Measurements from ENCODE around the gene MTHFD1L.
"Not testable (repeated sequence)": the region's sequence is repeated elsewhere in the genome, so short reads cannot be mapped to it uniquely, and the experiment has no call there.

The MTHFD1L gene

DNA sequence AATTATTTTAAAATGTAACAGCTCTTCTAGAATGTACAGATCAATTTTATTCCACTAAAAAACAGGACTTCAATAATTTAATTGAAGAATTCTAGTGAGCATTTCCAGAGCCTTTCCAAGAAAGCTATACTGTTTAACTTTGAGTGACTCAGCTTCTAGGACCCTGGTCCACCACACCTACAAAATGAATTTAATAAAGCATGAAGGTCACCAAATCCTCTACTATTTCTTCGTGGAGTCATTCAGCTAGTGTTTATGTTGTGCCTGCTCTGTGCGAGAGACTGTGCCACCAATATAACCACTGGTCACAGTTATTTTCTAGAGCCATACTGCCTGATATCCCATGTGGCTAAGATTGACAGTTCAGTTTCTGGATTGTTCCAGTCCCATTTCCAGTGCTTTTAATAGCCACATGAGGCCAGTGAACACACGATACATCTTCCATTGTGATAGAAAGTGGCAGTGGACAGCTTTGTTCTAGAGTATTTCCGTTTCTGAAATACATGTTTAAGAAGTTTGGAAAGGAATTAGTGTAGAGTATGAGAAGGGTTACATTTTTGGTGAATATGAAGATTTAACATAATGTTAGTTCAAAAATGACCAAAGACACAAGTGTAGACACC is 160.7 kb downstream of the MTHFD1L start:
- no peaks in the 10 kb centered on the region for H3K79me2 ChIP-seq (ENCODE audit: control insufficient read depth, insufficient read depth, low read length, unreplicated experiment)
- H2AFZ ChIP-seq (ENCODE audit: low read length, unreplicated experiment), result no peak overlapping the region
- H3K4me3 ChIP-seq (ENCODE audit: low read depth, low read length), result no peak overlapping the region
- H3K27me3 ChIP-seq (ENCODE audit: insufficient read depth, low read length), result no peaks in the 10 kb centered on the region
- H3K27ac ChIP-seq (ENCODE audit: low read depth, low read length), result no peak overlapping the region
- H3K4me1 ChIP-seq (ENCODE audit: control insufficient read depth, insufficient read depth, low read length, unreplicated experiment), result peaks cover 14% of the 10 kb centered on the region
- peaks cover 16% of the 10 kb centered on the region; the same call in 1 of the 2 replicates for H3K36me3 ChIP-seq (ENCODE audit: insufficient read depth, low read length)

GRCh38 chr6:151027295-151027747 is 161.8 kb downstream of the MTHFD1L start:
- H3K4me3 ChIP-seq (ENCODE audit: low read depth, low read length), result no peak overlapping the region
- H3K79me2 ChIP-seq (ENCODE audit: control insufficient read depth, insufficient read depth, low read length, unreplicated experiment), result no peaks in the 10 kb centered on the region
- no peaks in the 10 kb centered on the region for H3K27me3 ChIP-seq (ENCODE audit: insufficient read depth, low read length)
- H3K4me1 ChIP-seq (ENCODE audit: control insufficient read depth, insufficient read depth, low read length, unreplicated experiment), result peaks cover 5% of the 10 kb centered on the region
- H2AFZ ChIP-seq (ENCODE audit: low read length, unreplicated experiment), result no peak overlapping the region
- H3K27ac ChIP-seq (ENCODE audit: low read depth, low read length), result no peak overlapping the region
- H3K36me3 ChIP-seq (ENCODE audit: insufficient read depth, low read length), result peaks cover 16% of the 10 kb centered on the region; the same call in 1 of the 2 replicates

GRCh38 chr6:151027936-151028838 is 162.7 kb downstream of the MTHFD1L start:
- no peaks in the 10 kb centered on the region for H3K79me2 ChIP-seq (ENCODE audit: control insufficient read depth, insufficient read depth, low read length, unreplicated experiment)
- H3K4me1 ChIP-seq (ENCODE audit: control insufficient read depth, insufficient read depth, low read length, unreplicated experiment), result no peaks in the 10 kb centered on the region
- no peak overlapping the region for H3K4me3 ChIP-seq (ENCODE audit: low read depth, low read length)
- no peak overlapping the region for H3K27ac ChIP-seq (ENCODE audit: low read depth, low read length)
- H3K27me3 ChIP-seq (ENCODE audit: insufficient read depth, low read length), result no peaks in the 10 kb centered on the region
- no peak overlapping the region for H2AFZ ChIP-seq (ENCODE audit: low read length, unreplicated experiment)
- H3K36me3 ChIP-seq (ENCODE audit: insufficient read depth, low read length), result peaks cover 16% of the 10 kb centered on the region; the same call in 1 of the 2 replicates

DNA sequence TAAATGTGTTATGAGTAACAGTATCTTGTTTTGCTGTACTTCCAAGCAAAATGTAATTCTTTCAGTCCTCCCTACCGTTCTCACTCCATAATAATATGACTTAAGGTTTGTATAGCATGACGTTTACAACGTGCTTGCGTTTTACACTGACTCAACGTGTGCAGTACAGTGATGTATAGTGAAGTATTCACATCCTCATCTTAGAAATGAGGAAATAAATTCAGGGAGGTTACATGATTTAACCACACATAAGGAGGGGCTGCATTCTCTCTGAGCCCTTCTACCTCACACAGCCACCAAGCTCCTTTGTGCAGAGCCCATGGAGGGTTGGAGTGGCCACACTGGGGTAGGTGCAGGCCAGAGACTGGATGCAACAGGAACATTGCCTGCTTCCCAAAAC is 164.5 kb downstream of the MTHFD1L start:
- Histone ChIP-seq H3K27me3 (ENCODE audit: insufficient read depth, low read length) (no peaks in the 10 kb centered on the region), H3K36me3 (ENCODE audit: insufficient read depth, low read length) (peaks cover 16% of the 10 kb centered on the region; the same call in 1 of the 2 replicates)

DNA sequence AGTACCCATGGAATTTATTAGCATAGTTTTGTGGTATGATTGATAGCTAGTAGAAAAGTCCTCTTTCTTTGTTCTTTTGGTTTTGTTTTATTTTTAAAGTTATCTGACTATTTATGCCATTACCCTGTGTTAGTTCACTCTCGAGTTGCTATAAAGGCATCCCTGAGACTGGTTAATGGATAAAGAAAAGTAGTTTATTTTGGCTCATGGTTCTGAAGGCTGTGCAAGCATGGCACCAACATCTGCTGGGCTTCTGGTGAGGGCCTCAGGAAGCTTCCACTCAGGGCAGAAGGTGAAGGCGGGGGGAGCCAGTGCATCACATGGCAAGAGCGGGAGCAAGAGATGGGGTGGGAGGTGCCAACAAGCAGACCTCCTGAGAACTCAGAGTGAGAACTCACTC is 166.5 kb downstream of the MTHFD1L start:
- peaks cover 12% of the 10 kb centered on the region; the same call in 1 of the 2 replicates for H3K36me3 ChIP-seq (ENCODE audit: insufficient read depth, low read length)
- no peaks in the 10 kb centered on the region for H3K27me3 ChIP-seq (ENCODE audit: insufficient read depth, low read length)
- peaks cover 17% of the 10 kb centered on the region for H3K4me1 ChIP-seq (ENCODE audit: control insufficient read depth, insufficient read depth, low read length, unreplicated experiment)
- no peak overlapping the region for H2AFZ ChIP-seq (ENCODE audit: low read length, unreplicated experiment)
- H3K4me3 ChIP-seq (ENCODE audit: low read depth, low read length), result no peak overlapping the region
- no peaks in the 10 kb centered on the region for H3K79me2 ChIP-seq (ENCODE audit: control insufficient read depth, insufficient read depth, low read length, unreplicated experiment)
- no peak overlapping the region for H3K27ac ChIP-seq (ENCODE audit: low read depth, low read length)

More for the DNA sequence above, 164.5 kb downstream of the MTHFD1L start:
- no peak overlapping the region for H3K4me3 ChIP-seq (ENCODE audit: low read depth, low read length)
- H2AFZ ChIP-seq (ENCODE audit: low read length, unreplicated experiment), result no peak overlapping the region
- H3K79me2 ChIP-seq (ENCODE audit: control insufficient read depth, insufficient read depth, low read length, unreplicated experiment), result no peaks in the 10 kb centered on the region
- no peak overlapping the region for H3K27ac ChIP-seq (ENCODE audit: low read depth, low read length)
- H3K4me1 ChIP-seq (ENCODE audit: control insufficient read depth, insufficient read depth, low read length, unreplicated experiment), result no peaks in the 10 kb centered on the region

GRCh38 chr6:151034825-151035781 is 169.6 kb downstream of the MTHFD1L start:
- Histone ChIP-seq H3K4me1 (ENCODE audit: control insufficient read depth, insufficient read depth, low read length, unreplicated experiment) (peaks cover 32% of the 10 kb centered on the region), H3K27me3 (ENCODE audit: insufficient read depth, low read length) (no peaks in the 10 kb centered on the region), H3K79me2 (ENCODE audit: control insufficient read depth, insufficient read depth, low read length, unreplicated experiment) (peaks cover 2% of the 10 kb centered on the region), H3K36me3 (ENCODE audit: insufficient read depth, low read length) (peaks cover 18% of the 10 kb centered on the region), H3K4me3 (ENCODE audit: low read depth, low read length) (no peak overlapping the region), H3K27ac (ENCODE audit: low read depth, low read length) (peak overlapping the region; percentile 100), H2AFZ (ENCODE audit: low read length, unreplicated experiment) (no peak overlapping the region)

GRCh38 chr6:151036211-151036721 is 170.8 kb downstream of the MTHFD1L start:
- H3K4me3 ChIP-seq (ENCODE audit: low read depth, low read length); H3K79me2 ChIP-seq (ENCODE audit: control insufficient read depth, insufficient read depth, low read length, unreplicated experiment); H3K27me3 ChIP-seq (ENCODE audit: insufficient read depth, low read length); H2AFZ ChIP-seq (ENCODE audit: low read length, unreplicated experiment): not testable (repeated sequence)
- peaks cover 38% of the 10 kb centered on the region for H3K4me1 ChIP-seq (ENCODE audit: control insufficient read depth, insufficient read depth, low read length, unreplicated experiment)
- H3K36me3 ChIP-seq (ENCODE audit: insufficient read depth, low read length), result peaks cover 18% of the 10 kb centered on the region
- peak overlapping the region; percentile 100 for H3K27ac ChIP-seq (ENCODE audit: low read depth, low read length)

- peaks cover 2% of the 10 kb centered on the region for H3K79me2 ChIP-seq (ENCODE audit: control insufficient read depth, insufficient read depth, low read length, unreplicated experiment)
- H2AFZ ChIP-seq (ENCODE audit: low read length, unreplicated experiment), result no peak overlapping the region
- peaks cover 17% of the 10 kb centered on the region for H3K36me3 ChIP-seq (ENCODE audit: insufficient read depth, low read length)
- H3K4me1 ChIP-seq (ENCODE audit: control insufficient read depth, insufficient read depth, low read length, unreplicated experiment), result peaks cover 46% of the 10 kb centered on the region
- H3K27me3 ChIP-seq (ENCODE audit: insufficient read depth, low read length), result no peaks in the 10 kb centered on the region
- peak overlapping the region; percentile 100 for H3K27ac ChIP-seq (ENCODE audit: low read depth, low read length)
- no peak overlapping the region for H3K4me3 ChIP-seq (ENCODE audit: low read depth, low read length)
Observed at GRCh38 chr6:151036869-151037680, 171.6 kb downstream of the MTHFD1L start.

DNA sequence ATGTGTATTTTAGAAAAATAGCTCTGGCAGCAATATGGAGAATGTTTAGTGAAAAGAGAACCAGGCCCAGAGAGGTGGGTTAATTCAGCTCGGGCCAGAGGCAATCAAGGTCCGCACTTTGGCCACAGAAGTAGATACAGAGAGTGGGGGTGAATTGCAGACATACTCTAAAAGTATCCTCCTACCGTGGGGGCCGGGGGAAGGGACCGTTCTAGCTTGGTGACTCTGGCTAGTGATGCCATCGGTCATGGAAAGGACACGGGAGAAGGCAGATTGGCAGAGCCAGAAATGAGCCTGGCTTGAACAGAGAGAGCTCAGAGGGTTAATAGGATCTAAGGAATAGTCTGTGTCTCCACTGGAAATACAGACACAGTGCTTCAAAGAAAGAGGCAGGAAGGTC is 173.1 kb downstream of the MTHFD1L start:
- Histone ChIP-seq H3K4me1 (ENCODE audit: control insufficient read depth, insufficient read depth, low read length, unreplicated experiment) (peaks cover 61% of the 10 kb centered on the region), H3K27me3 (ENCODE audit: insufficient read depth, low read length) (no peaks in the 10 kb centered on the region), H3K36me3 (ENCODE audit: insufficient read depth, low read length) (peaks cover 15% of the 10 kb centered on the region), H3K4me3 (ENCODE audit: low read depth, low read length) (no peak overlapping the region), H2AFZ (ENCODE audit: low read length, unreplicated experiment) (no peak overlapping the region), H3K79me2 (ENCODE audit: control insufficient read depth, insufficient read depth, low read length, unreplicated experiment) (peaks cover 2% of the 10 kb centered on the region), H3K27ac (ENCODE audit: low read depth, low read length) (peak overlapping the region; percentile 100)

Data from ACC112 (cell line).